NCI-H2107 treated with DMSO at 0.1 percent for 48 hours (cell line): ENCODE data around the gene SLC22A14.
"Not testable (repeated sequence)": the region's sequence is repeated elsewhere in the genome, so short reads cannot be mapped to it uniquely, and the experiment has no call there.

Source experiments
- DNase-seq: peaks from one replicate; lab custom pipeline; 2025; ENCODE audit not compliant: unreplicated experiment; lab: John Stamatoyannopoulos, UW

Gene SLC22A14

GRCh38 chr3:38281895-38282686 is at the start of gene SLC22A14:
Gene SLC22A14, plus strand, starts transcription at chr3:38282294. Its CDS starts 23,733 bp downstream, at chr3:38306027.
- DNase-seq: no peak

- no peak for DNase-seq
These were observed 49.4 kb upstream of the SLC22A14 start for GRCh38 chr3:38232701-38233100.

- DNase-seq: no peak
These were observed 46.6 kb upstream of the SLC22A14 start for GRCh38 chr3:38235466-38235865.

- no peak for DNase-seq
These were observed 43.6 kb upstream of the SLC22A14 start for GRCh38 chr3:38238416-38239008.

- not testable (repeated sequence) for DNase-seq
These were observed 39.3 kb upstream of the SLC22A14 start for GRCh38 chr3:38242812-38243211.

- DNase-seq: no peak
These were observed 36.2 kb upstream of the SLC22A14 start for GRCh38 chr3:38245930-38246329.

- no peak for DNase-seq
These were observed 34.6 kb upstream of the SLC22A14 start for GRCh38 chr3:38247366-38248035.

- no peak for DNase-seq
These were observed 31.9 kb upstream of the SLC22A14 start for GRCh38 chr3:38250198-38250597.

- no peak for DNase-seq
These were observed 30.9 kb upstream of the SLC22A14 start for GRCh38 chr3:38251197-38251596.

- DNase-seq: no peak
These were observed 28.4 kb upstream of the SLC22A14 start for GRCh38 chr3:38253704-38254103.

GRCh38 chr3:38254872-38255271 is 27.2 kb upstream of the SLC22A14 start:
- no peak for DNase-seq

GRCh38 chr3:38255627-38256026 is 26.5 kb upstream of the SLC22A14 start:
- no peak for DNase-seq

GRCh38 chr3:38257583-38257982 is 24.5 kb upstream of the SLC22A14 start:
- no peak for DNase-seq

- DNase-seq: no peak
These were observed 21.6 kb upstream of the SLC22A14 start for GRCh38 chr3:38260474-38260873.

- DNase-seq: no peak
These were observed 17.7 kb upstream of the SLC22A14 start for GRCh38 chr3:38264353-38264771.

- DNase-seq: no peak
These were observed 17.3 kb upstream of the SLC22A14 start for GRCh38 chr3:38264779-38265178.

- no peak for DNase-seq
These were observed 16.3 kb upstream of the SLC22A14 start, which contains the start of gene SLC22A13 for GRCh38 chr3:38265604-38266307. Gene SLC22A13, plus strand, starts transcription at chr3:38265812. Its CDS starts 49 bp downstream, at chr3:38265861.

- DNase-seq: no peak
These were observed 15.3 kb upstream of the SLC22A14 start for GRCh38 chr3:38266810-38267209.

- DNase-seq: no peak
These were observed 14.4 kb upstream of the SLC22A14 start for GRCh38 chr3:38267662-38268061.

- no peak for DNase-seq
These were observed 14.0 kb upstream of the SLC22A14 start for GRCh38 chr3:38268087-38268486.

- no peak for DNase-seq
These were observed 13.6 kb upstream of the SLC22A14 start for GRCh38 chr3:38268522-38268921.
